ENCODE data around the gene KRT39.

DNA sequence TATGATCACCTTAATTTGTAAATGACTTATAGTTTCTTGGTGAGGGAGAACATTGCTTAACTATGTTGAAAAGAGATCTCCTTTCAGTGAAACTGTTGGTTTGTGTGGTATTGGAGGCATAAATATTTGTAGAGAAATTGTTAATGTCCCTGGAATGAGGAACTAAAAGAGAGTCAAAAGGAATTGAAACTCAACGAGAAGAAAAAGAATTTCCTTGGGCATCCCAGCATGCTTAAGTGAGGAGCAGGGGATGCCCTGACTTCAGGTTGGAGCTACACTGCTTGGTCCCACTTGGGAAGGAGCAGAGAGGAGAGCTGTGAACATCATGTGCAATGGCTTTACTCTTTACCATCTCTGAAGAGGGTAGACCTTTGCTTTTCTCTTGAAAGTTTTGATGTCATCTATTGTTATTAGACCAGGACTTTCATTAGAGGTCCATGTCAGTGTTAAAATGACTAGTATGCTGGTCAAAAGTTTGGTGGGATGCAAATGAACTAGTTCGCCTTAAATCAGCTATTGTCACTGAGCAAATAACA is 51.0 kb downstream of the KRT39 start:
- TF ChIP-seq, protein P1, sequence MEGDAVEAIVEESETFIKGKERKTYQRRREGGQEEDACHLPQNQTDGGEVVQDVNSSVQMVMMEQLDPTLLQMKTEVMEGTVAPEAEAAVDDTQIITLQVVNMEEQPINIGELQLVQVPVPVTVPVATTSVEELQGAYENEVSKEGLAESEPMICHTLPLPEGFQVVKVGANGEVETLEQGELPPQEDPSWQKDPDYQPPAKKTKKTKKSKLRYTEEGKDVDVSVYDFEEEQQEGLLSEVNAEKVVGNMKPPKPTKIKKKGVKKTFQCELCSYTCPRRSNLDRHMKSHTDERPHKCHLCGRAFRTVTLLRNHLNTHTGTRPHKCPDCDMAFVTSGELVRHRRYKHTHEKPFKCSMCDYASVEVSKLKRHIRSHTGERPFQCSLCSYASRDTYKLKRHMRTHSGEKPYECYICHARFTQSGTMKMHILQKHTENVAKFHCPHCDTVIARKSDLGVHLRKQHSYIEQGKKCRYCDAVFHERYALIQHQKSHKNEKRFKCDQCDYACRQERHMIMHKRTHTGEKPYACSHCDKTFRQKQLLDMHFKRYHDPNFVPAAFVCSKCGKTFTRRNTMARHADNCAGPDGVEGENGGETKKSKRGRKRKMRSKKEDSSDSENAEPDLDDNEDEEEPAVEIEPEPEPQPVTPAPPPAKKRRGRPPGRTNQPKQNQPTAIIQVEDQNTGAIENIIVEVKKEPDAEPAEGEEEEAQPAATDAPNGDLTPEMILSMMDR (IDR thresholded peaks at IDR 0.05): no peak
- TF ChIP-seq POLR2A (IDR thresholded peaks at IDR 0.05): no peak
